Keratinocyte (primary cell): ENCODE measurements around the gene SRPK2.

ENCODE experiments used
- EZH2 ChIP-seq: IDR thresholded peaks from one replicate; pipeline ENCODE4 v1.6.1; 2012; ENCODE audit warnings: inconsistent platforms, mild to moderate bottlenecking, low read length, moderate library complexity
- TF ChIP-seq, protein P1 (sequence below), 3 experiments: IDR thresholded peaks in 1 of 3; conservative IDR thresholded peaks in 1 of 3; optimal IDR thresholded peaks in 1 of 3; 2 replicates in 2 of 3; 3 replicates in 1 of 3; pipeline versions ENCODE3 to v1.5.1; 2011; ENCODE audit warnings: low read length in 3 of 3, mild to moderate bottlenecking in 3 of 3, moderate library complexity in 2 of 3, control low read depth in 1 of 3, inconsistent platforms in 1 of 3; ENCODE audit not compliant: insufficient read depth in 2 of 3; ENCODE audit errors: extremely low read depth in 1 of 3

DNA sequence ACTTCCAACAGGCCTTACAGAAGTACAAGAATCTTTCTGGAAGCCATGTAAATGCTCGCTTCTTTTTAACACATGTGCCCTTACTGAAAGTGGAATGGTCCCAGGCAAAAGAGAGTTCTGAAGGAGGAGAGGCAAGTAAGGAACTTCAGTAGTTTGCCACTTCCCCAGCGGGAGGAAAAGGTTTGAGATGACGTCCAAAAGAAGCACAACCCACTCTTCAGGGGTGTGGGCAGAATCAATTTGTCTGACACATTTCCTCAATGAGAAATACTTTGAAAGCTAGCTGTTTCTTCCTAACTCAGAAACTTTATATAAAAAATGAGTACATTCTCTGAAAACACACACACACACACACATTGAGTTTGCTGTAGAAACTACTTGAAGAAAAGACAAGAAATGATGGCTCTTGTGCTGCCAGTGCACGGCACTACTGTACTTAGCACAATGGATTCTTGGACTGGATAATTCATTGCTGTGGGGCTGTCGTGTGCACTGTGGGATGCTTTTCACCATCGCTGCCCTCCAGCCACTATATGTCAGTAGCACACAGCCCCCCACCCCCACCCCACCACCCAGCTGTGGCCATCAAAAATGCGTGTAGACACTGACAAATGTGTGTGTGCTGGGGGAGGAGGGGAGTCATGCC lies 183.0 kb downstream of the SRPK2 start:
- TF ChIP-seq, protein P1, sequence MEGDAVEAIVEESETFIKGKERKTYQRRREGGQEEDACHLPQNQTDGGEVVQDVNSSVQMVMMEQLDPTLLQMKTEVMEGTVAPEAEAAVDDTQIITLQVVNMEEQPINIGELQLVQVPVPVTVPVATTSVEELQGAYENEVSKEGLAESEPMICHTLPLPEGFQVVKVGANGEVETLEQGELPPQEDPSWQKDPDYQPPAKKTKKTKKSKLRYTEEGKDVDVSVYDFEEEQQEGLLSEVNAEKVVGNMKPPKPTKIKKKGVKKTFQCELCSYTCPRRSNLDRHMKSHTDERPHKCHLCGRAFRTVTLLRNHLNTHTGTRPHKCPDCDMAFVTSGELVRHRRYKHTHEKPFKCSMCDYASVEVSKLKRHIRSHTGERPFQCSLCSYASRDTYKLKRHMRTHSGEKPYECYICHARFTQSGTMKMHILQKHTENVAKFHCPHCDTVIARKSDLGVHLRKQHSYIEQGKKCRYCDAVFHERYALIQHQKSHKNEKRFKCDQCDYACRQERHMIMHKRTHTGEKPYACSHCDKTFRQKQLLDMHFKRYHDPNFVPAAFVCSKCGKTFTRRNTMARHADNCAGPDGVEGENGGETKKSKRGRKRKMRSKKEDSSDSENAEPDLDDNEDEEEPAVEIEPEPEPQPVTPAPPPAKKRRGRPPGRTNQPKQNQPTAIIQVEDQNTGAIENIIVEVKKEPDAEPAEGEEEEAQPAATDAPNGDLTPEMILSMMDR (optimal IDR thresholded peaks at IDR 0.05 in 1 of 3, IDR thresholded peaks at IDR 0.05 in 1 of 3, conservative IDR thresholded peaks at IDR 0.05 in 1 of 3; ENCODE audit: extremely low read depth in 1 of 3, insufficient read depth in 2 of 3, low read length in 3 of 3): no peak
- no peak for TF ChIP-seq EZH2
